Measurements from ENCODE around the gene CLHC1. TPM values are rescaled to one million over a fixed set of nuclear protein-coding genes. Genes with fewer than 3 reads are reported as not detected.

The CLHC1 gene
- total RNA-seq (2021; ENCODE audit: unreplicated experiment) (11.1 TPM), Bru-seq, nascent RNA (percentile 77 among the genes with signal in this experiment), BruChase-seq, experiment 1, labeled RNA remaining after a 6-hour chase (percentile 76 among the genes with signal in this experiment), BruChase-seq, experiment 2, labeled RNA remaining after a 2-hour chase (percentile 85 among the genes with signal in this experiment)
- polyA plus RNA-seq (2012), result 4.6 and 4.9 TPM in 2 replicates
- long read RNA-seq, partial matches to known transcripts, result 1 of 11 reads
- long read RNA-seq, other reads (novel, unspliced or antisense), result 10 of 11 reads

- peak within 1 kb of the TSS; percentile 77 to 91 for H3K4me3 ChIP-seq (replicated peaks in 1 of 2; ENCODE audit: low read depth in 1 of 2, low read length in 2 of 2)
- ChIA-PET POLR2A (interaction anchor here (0.6 to 1.0 kb wide), 3 partner anchors 31 to 181 kb away, joined by 3 read pairs; no protein-coding TSS in a partner anchor), CTCF (no interaction called here), RAD21 (ENCODE audit: low non-redundant PET in 1 of 2, low total read pairs in 2 of 2, uncharacterized antibody in 2 of 2, unreplicated experiment in 2 of 2) (no interaction called here)
- peak within 1 kb of the TSS; percentile 79 for H3K4me2 ChIP-seq (ENCODE audit: low read length)
- H3K27me3 ChIP-seq (ENCODE audit: insufficient read depth, low read length), result no peaks in the 10 kb centered on the region
- no peaks in the 10 kb centered on the region for H3K9me2 ChIP-seq (ENCODE audit: insufficient read depth)
- intact Hi-C loops (cut with micrococcal nuclease), result loop anchor here (1.0 to 2.0 kb wide), 4 partner anchors 182 to 385 kb away; partner anchors contain the start of genes PPP4R3B and RTN4
- BruUV-seq (replicated peaks), result no TSS peak
- peaks cover 7% of the 10 kb centered on the region; the same call in 1 of the 2 replicates for H4K20me1 ChIP-seq (ENCODE audit: insufficient read depth)
- H3K27ac ChIP-seq (ENCODE audit: low read depth, low read length), result peak within 1 kb of the TSS; percentile 98
- DNase-seq (ENCODE audit: low read depth, low spot score), result peak; percentile 98
- H3K9ac ChIP-seq (ENCODE audit: low read length), result peak within 1 kb of the TSS; percentile 98
- peak; percentile 89 for ATAC-seq
- H3K36me3 ChIP-seq (ENCODE audit: control insufficient read depth in 1 of 2, insufficient read depth in 2 of 2, low read length in 2 of 2), result peaks cover 25 to 40% of the 10 kb centered on the region in 2 experiments
- H2AFZ ChIP-seq (ENCODE audit: low read depth, low read length, poor library complexity, severe bottlenecking), result peak within 1 kb of the TSS; percentile 53
- peaks cover 68% of the 10 kb centered on the region for H3K79me2 ChIP-seq (ENCODE audit: insufficient read depth, low read length)
- peaks cover 8 to 21% of the 10 kb centered on the region in 2 experiments for H3K4me1 ChIP-seq (ENCODE audit: control insufficient read depth in 1 of 2, insufficient read depth in 2 of 2, low read length in 2 of 2)
- no peaks in the 10 kb centered on the region for H3K9me3 ChIP-seq (ENCODE audit: control insufficient read depth in 1 of 2, insufficient read depth in 1 of 2, low read depth in 1 of 2, low read length in 2 of 2)
- TF ChIP-seq REST (IDR thresholded peaks at IDR 0.05; ENCODE audit: low read depth) (no peak), CBX3 (IDR thresholded peaks at IDR 0.05; ENCODE audit: low read depth) (no peak), ELF1 (IDR thresholded peaks at IDR 0.05; ENCODE audit: borderline replicate concordance, low read depth) (peak; percentile 97), POLR2A (IDR thresholded peaks at IDR 0.05; ENCODE audit: borderline replicate concordance, extremely low read depth, insufficient read depth, insufficient read length) (peak; percentile 73), SIN3A (IDR thresholded peaks at IDR 0.05; ENCODE audit: low read depth) (peak; percentile 93), CTCF (IDR thresholded peaks at IDR 0.05 in 2 of 3, conservative IDR thresholded peaks at IDR 0.05 in 1 of 3; ENCODE audit: borderline replicate concordance in 1 of 3, insufficient read depth in 1 of 3, low read depth in 2 of 3, low read length in 2 of 3) (no peak), RAD21 (IDR thresholded peaks at IDR 0.05; ENCODE audit: low read depth) (no peak), FOSL1 (IDR thresholded peaks at IDR 0.05; ENCODE audit: low read depth) (no peak), TCF7L2 (IDR thresholded peaks at IDR 0.05; ENCODE audit: borderline replicate concordance, extremely low read depth, insufficient read depth, insufficient read length) (no peak), EZH2phosphoT487 (IDR thresholded peaks at IDR 0.05; ENCODE audit: borderline replicate concordance) (no peak), POLR2AphosphoS5 (IDR thresholded peaks at IDR 0.05; ENCODE audit: low read depth, low read length) (peak; percentile 93), MAX (IDR thresholded peaks at IDR 0.05) (peak; percentile 72), ZNF274 (IDR thresholded peaks at IDR 0.05; ENCODE audit: low read depth, low read length) (no peak), YY1 (IDR thresholded peaks at IDR 0.05; ENCODE audit: extremely low read depth, insufficient replicate concordance, low read depth, low read length) (peak; percentile 69), SRF (IDR thresholded peaks at IDR 0.05; ENCODE audit: low read depth) (no peak), ATF3 (IDR thresholded peaks at IDR 0.05) (no peak), EZH2 (IDR thresholded peaks at IDR 0.05) (no peak), CEBPB (IDR thresholded peaks at IDR 0.05; ENCODE audit: low read depth) (no peak), SP1 (IDR thresholded peaks at IDR 0.05; ENCODE audit: low read depth) (peak; percentile 53), ZFX (IDR thresholded peaks at IDR 0.05) (peak; percentile 40; the same call in 1 of the 2 replicates), JUND (IDR thresholded peaks at IDR 0.05) (no peak)
These were observed at the start of gene CLHC1, which contains the start of gene RPS27A for GRCh38 chr2:55232084-55232862. TSS of gene CLHC1 (minus strand) at chr2:55232293. CDS start at chr2:55222411, 9,882 bp downstream. TSS of gene RPS27A (plus strand) at chr2:55232688. CDS start at chr2:55232825, 137 bp downstream.

Measured in HCT116 (cell line).